ENCODE data around the gene FCRL4.

GRCh38 chr1:157542676-157543075 lies 55.2 kb downstream of the FCRL4 start:
- TF ChIP-seq CTCF (IDR thresholded peaks at IDR 0.05), result no peak
- TF ChIP-seq EZH2 (IDR thresholded peaks at IDR 0.05), result no peak
- TF ChIP-seq EZH2phosphoT487 (IDR thresholded peaks at IDR 0.05), result no peak
